Measurements from ENCODE around the gene BAZ1B.
"Not testable (repeated sequence)": the region's sequence is repeated elsewhere in the genome, so short reads cannot be mapped to it uniquely, and the experiment has no call there.

Gene BAZ1B

GRCh38 chr7:73443548-73444255 is 78.4 kb downstream of the BAZ1B start:
- DNase-seq: no peak

GRCh38 chr7:73442903-73443500 is 79.1 kb downstream of the BAZ1B start:
- no peak for DNase-seq

GRCh38 chr7:73442222-73442902 is 79.7 kb downstream of the BAZ1B start:
- DNase-seq: no peak

GRCh38 chr7:73439410-73439704 is 82.7 kb downstream of the BAZ1B start:
- no peak for DNase-seq

GRCh38 chr7:73438547-73439409 is 83.3 kb downstream of the BAZ1B start:
- DNase-seq: no peak

GRCh38 chr7:73437621-73438416 is 84.3 kb downstream of the BAZ1B start:
- DNase-seq: no peak

- DNase-seq: no peak
These were observed 85.0 kb downstream of the BAZ1B start for GRCh38 chr7:73437091-73437490.

- DNase-seq: no peak
These were observed 85.8 kb downstream of the BAZ1B start for GRCh38 chr7:73436031-73436929.

GRCh38 chr7:73435471-73436009 is 86.6 kb downstream of the BAZ1B start:
- DNase-seq: no peak

GRCh38 chr7:73434701-73435069 is 87.4 kb downstream of the BAZ1B start:
- no peak for DNase-seq

GRCh38 chr7:73433924-73434700 is 88.0 kb downstream of the BAZ1B start:
- no peak for DNase-seq

GRCh38 chr7:73432676-73433075 is 89.4 kb downstream of the BAZ1B start:
- DNase-seq: no peak

- DNase-seq: no peak
These were observed 90.9 kb downstream of the BAZ1B start for GRCh38 chr7:73431041-73431835.

GRCh38 chr7:73430540-73430939 is 91.6 kb downstream of the BAZ1B start:
- DNase-seq: not testable (repeated sequence)

- no peak for DNase-seq
These were observed 92.2 kb downstream of the BAZ1B start for GRCh38 chr7:73429622-73430505.

- no peak for DNase-seq
These were observed 92.9 kb downstream of the BAZ1B start for GRCh38 chr7:73429215-73429614.

- no peak for DNase-seq
These were observed 93.9 kb downstream of the BAZ1B start for GRCh38 chr7:73427902-73428787.

Data from inflammatory macrophage treated with lipopolysaccharide for 1 hour (primary cell).